H9 (cell line): ENCODE measurements around the gene KCND2. TPM values are rescaled to one million over a fixed set of nuclear protein-coding genes. Genes with fewer than 3 reads are reported as not detected.

Experiments
- DNase-seq: peaks from one replicate; pipeline ENCODE4 v3.0.0-alpha.2; 2017
- H2AFZ ChIP-seq: one replicate; pipeline ENCODE4 v1.6.1; 2013; ENCODE audit warnings: mild to moderate bottlenecking, low read length, control low read depth, moderate library complexity
- H2AK5ac ChIP-seq: 2 replicates; pipeline ENCODE4 v1.6.1; 2013; ENCODE audit warnings: low read length, control low read depth, mixed read lengths; ENCODE audit not compliant: insufficient read length
- H2BK120ac ChIP-seq: one replicate; pipeline ENCODE4 v1.6.1; 2013; ENCODE audit warnings: low read depth, mild to moderate bottlenecking, low read length, control low read depth, inconsistent platforms; ENCODE audit not compliant: poor library complexity, severe bottlenecking
- H2BK12ac ChIP-seq: 2 replicates; pipeline ENCODE4 v1.6.1; 2013; ENCODE audit warnings: low read length, control low read depth, mixed read lengths, low read depth; ENCODE audit not compliant: insufficient read length
- H2BK15ac ChIP-seq: 2 replicates; pipeline ENCODE4 v1.6.1; 2013; ENCODE audit warnings: low read depth, low read length, control low read depth
- H2BK20ac ChIP-seq: one replicate; pipeline ENCODE4 v1.6.1; 2013; ENCODE audit warnings: low read depth, mild to moderate bottlenecking, low read length, control low read depth, inconsistent platforms; ENCODE audit not compliant: poor library complexity, severe bottlenecking
- H2BK5ac ChIP-seq: 2 replicates; pipeline ENCODE4 v1.6.1; 2013; ENCODE audit warnings: low read length, control low read depth, mixed read lengths; ENCODE audit not compliant: insufficient read length
- H3K14ac ChIP-seq: 2 replicates; pipeline ENCODE4 v1.6.1; 2013; ENCODE audit warnings: low read length, control low read depth; ENCODE audit not compliant: insufficient read depth
- H3K18ac ChIP-seq: 2 replicates; pipeline ENCODE4 v1.6.1; 2013; ENCODE audit warnings: low read depth, mild to moderate bottlenecking, mixed read lengths, low read length, control low read depth; ENCODE audit not compliant: insufficient read length
- H3K23ac ChIP-seq: 2 replicates; pipeline ENCODE4 v1.6.1; 2013; ENCODE audit warnings: low read length, control low read depth, mixed read lengths, low read depth; ENCODE audit not compliant: insufficient read length
- H3K23me2 ChIP-seq: 2 replicates; pipeline ENCODE4 v1.6.1; 2013; ENCODE audit warnings: low read depth, mild to moderate bottlenecking, mixed read lengths, low read length, control low read depth; ENCODE audit not compliant: insufficient read length, poor library complexity, severe bottlenecking
- H3K27ac ChIP-seq: 2 replicates; pipeline ENCODE4 v1.5.1; 2013; ENCODE audit warnings: low read length, control low read depth, mixed read lengths, low read depth; ENCODE audit not compliant: insufficient read length
- H3K27me3 ChIP-seq: 2 replicates; pipeline ENCODE4 v1.6.1; 2013; ENCODE audit warnings: low read length, control low read depth, inconsistent platforms; ENCODE audit not compliant: insufficient read depth
- H3K4ac ChIP-seq: 2 replicates; pipeline ENCODE4 v1.6.1; 2013; ENCODE audit warnings: low read depth, mild to moderate bottlenecking, control low read depth, inconsistent platforms, low read length, moderate library complexity
- H3K4me1 ChIP-seq: 2 replicates; pipeline ENCODE4 v1.6.1; 2013; ENCODE audit warnings: low read length, control low read depth, inconsistent platforms; ENCODE audit not compliant: insufficient read depth
- H3K4me2 ChIP-seq: 2 replicates; pipeline ENCODE4 v1.6.1; 2013; ENCODE audit warnings: low read length, control low read depth, mixed read lengths; ENCODE audit not compliant: insufficient read length, insufficient read depth
- H3K56ac ChIP-seq: 2 replicates; pipeline ENCODE4 v1.6.1; 2013; ENCODE audit warnings: low read depth, mild to moderate bottlenecking, mixed read lengths, low read length, control low read depth; ENCODE audit not compliant: insufficient read length
- H3K79me1 ChIP-seq: 2 replicates; pipeline ENCODE4 v1.6.1; 2013; ENCODE audit warnings: low read depth, mild to moderate bottlenecking, moderate library complexity, low read length, control low read depth, inconsistent platforms; ENCODE audit not compliant: insufficient read depth, poor library complexity, severe bottlenecking
- H3K79me2 ChIP-seq: 2 replicates; pipeline ENCODE4 v1.6.1; 2013; ENCODE audit warnings: low read length, control low read depth, inconsistent platforms; ENCODE audit not compliant: insufficient read depth
- H3K9ac ChIP-seq: 2 replicates; pipeline ENCODE4 v1.6.1; 2013; ENCODE audit warnings: low read length, control low read depth, mixed read lengths; ENCODE audit not compliant: insufficient read length; ENCODE audit errors: extremely low read depth
- H3K9me3 ChIP-seq: one replicate; pipeline ENCODE4 v1.6.1; 2013; ENCODE audit warnings: low read depth, low read length, inconsistent platforms; ENCODE audit not compliant: control insufficient read depth
- H3T11ph ChIP-seq: one replicate; pipeline ENCODE4 v1.6.1; 2013; ENCODE audit warnings: mild to moderate bottlenecking, low read length, control low read depth, inconsistent platforms
- H4K20me1 ChIP-seq: one replicate; pipeline ENCODE4 v1.6.1; 2013; ENCODE audit not compliant: control insufficient read depth, insufficient read length, insufficient read depth
- H4K5ac ChIP-seq: 2 replicates; pipeline ENCODE4 v1.6.1; 2013; ENCODE audit warnings: low read depth, mild to moderate bottlenecking, mixed read lengths, low read length, control low read depth; ENCODE audit not compliant: insufficient read length
- H4K8ac ChIP-seq: replicated peaks from 2 replicates; pipeline ENCODE4 v1.6.1; 2013; ENCODE audit warnings: low read length, control low read depth, mixed read lengths, low read depth; ENCODE audit not compliant: insufficient read length
- H4K91ac ChIP-seq: 2 replicates; pipeline ENCODE4 v1.6.1; 2013; ENCODE audit warnings: low read depth, mild to moderate bottlenecking, moderate library complexity, mixed read lengths, low read length, control low read depth; ENCODE audit not compliant: insufficient read length
- H3K27ac Mint-ChIP-seq, 3 experiments: 2 replicates in 2 of 3; 3 replicates in 1 of 3; pipeline ENCODE4 v1.8.0; 2020 to 2021; ENCODE audit warnings: mixed read lengths in 3 of 3, mild to moderate bottlenecking in 1 of 3, moderate library complexity in 1 of 3
- H3K27me3 Mint-ChIP-seq: 2 replicates; pipeline ENCODE4 v1.8.0; 2021; ENCODE audit warnings: low read depth, mild to moderate bottlenecking, moderate library complexity, mixed read lengths
- H3K36me3 Mint-ChIP-seq, 3 experiments: 2 replicates in 2 of 3; 3 replicates in 1 of 3; pipeline ENCODE4 v1.8.0; 2020 to 2021; ENCODE audit warnings: low read depth in 3 of 3, mixed read lengths in 3 of 3; ENCODE audit not compliant: insufficient read depth in 1 of 3
- H3K4me1 Mint-ChIP-seq, 2 experiments: 2 replicates each; pipeline ENCODE4 v1.8.0; 2020; ENCODE audit warnings: mixed read lengths in 2 of 2
- H3K4me3 Mint-ChIP-seq, 2 experiments: 2 replicates in 1 of 2; 3 replicates in 1 of 2; pipeline ENCODE4 v1.8.0; 2020 to 2021; ENCODE audit warnings: mild to moderate bottlenecking in 2 of 2, mixed read lengths in 2 of 2, moderate library complexity in 1 of 2
- H3K9me3 Mint-ChIP-seq, 2 experiments: 2 replicates in 1 of 2; 3 replicates in 1 of 2; pipeline ENCODE4 v1.8.0; 2020; ENCODE audit warnings: mild to moderate bottlenecking in 2 of 2, mixed read lengths in 2 of 2, moderate library complexity in 1 of 2
- CTCF ChIP-seq: fragments of 200-600 bp; sonication (generic); conservative IDR thresholded peaks from 3 replicates; pipeline ENCODE4 v1.8.0; 2021; ENCODE audit warnings: antibody characterized with exemption, mild to moderate bottlenecking
- total RNA-seq: library from RNA; stranded (reverse); gene quantifications from 2 replicates; pipeline ENCODE4 v1.2.1, GENCODE V29; 2021

The KCND2 gene
- total RNA-seq, 1 experiment from 2014 or later = 6.4 TPM

GRCh38 chr7:120276720-120277119, 3.7 kb downstream of the KCND2 start:
- Mint-ChIP-seq H3K27me3 (peaks cover 22% of the 10 kb centered on the region), H3K36me3 (peaks cover 9 to 11% (median 9%) of the 10 kb centered on the region in 3 experiments), H3K4me3 (peak overlapping the region in 1 of 2 experiments; percentile 64; a peak in 3 of 5 replicates), H3K4me1 (peaks cover 37 to 39% of the 10 kb centered on the region in 2 experiments), H3K9me3 (no peaks in the 10 kb centered on the region; a peak in 2 of 5 replicates), H3K27ac (no peak overlapping the region)
- Histone ChIP-seq H2AK5ac (no peak overlapping the region), H2BK15ac (no peak overlapping the region), H3K23ac (no peak overlapping the region), H3K27me3 (no peaks in the 10 kb centered on the region; the same call in 1 of the 2 replicates), H4K91ac (no peak overlapping the region), H2BK12ac (no peak overlapping the region), H3K18ac (no peak overlapping the region), H4K20me1 (no peaks in the 10 kb centered on the region), H2AFZ (no peak overlapping the region), H3K27ac (no peak overlapping the region), H3K4me1 (no peaks in the 10 kb centered on the region), H4K5ac (no peak overlapping the region), H2BK120ac (no peak overlapping the region), H3K9ac (no peak overlapping the region), H3K4ac (no peak overlapping the region), H3K4me2 (no peak overlapping the region), H3T11ph (no peak overlapping the region), H3K9me3 (no peaks in the 10 kb centered on the region), H4K8ac (no peak overlapping the region), H2BK20ac (no peak overlapping the region), H3K23me2 (peaks cover 12% of the 10 kb centered on the region), H3K14ac (no peak overlapping the region), H3K56ac (no peak overlapping the region), H3K79me2 (no peaks in the 10 kb centered on the region; the same call in 1 of the 2 replicates), H2BK5ac (no peak overlapping the region), H3K79me1 (no peaks in the 10 kb centered on the region)
- TF ChIP-seq CTCF = no peak
- DNase-seq = no peak
